Skeletal muscle cell (primary cell): ENCODE measurements around the gene OCLN.
"Not testable (repeated sequence)": the region's sequence is repeated elsewhere in the genome, so short reads cannot be mapped to it uniquely, and the experiment has no call there.

Experiments used
- DNase-seq: peaks from one replicate; pipeline ENCODE4 v3.0.0-alpha.2; 2010; ENCODE audit warnings: low read depth
- H3K4me3 ChIP-seq: 2 replicates; pipeline ENCODE4 v1.5.1; 2011; ENCODE audit warnings: low read depth, mild to moderate bottlenecking, control low read depth, low read length, moderate library complexity

OCLN gene

DNA sequence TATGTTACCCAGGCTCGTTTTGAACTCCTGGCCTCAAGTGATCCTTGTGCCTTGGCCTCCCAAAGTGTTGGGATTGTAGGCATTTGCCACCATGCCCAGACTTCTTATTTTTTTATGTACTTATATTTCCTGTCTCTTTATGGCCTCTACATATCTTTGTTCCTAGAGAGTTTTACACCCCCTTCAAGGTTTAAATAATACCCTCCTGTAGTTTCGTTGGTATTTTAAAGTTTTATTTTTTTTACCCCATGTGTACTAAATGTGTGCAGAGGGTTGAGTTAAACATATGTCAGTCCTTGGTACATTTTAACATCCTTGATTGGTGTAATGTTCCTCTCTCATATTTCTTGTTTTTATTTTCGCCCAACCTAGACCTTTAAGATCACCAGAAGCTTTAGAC lies 29.4 kb downstream of the OCLN start:
- no peak for DNase-seq
- H3K4me3 ChIP-seq = no peak overlapping the region

DNA sequence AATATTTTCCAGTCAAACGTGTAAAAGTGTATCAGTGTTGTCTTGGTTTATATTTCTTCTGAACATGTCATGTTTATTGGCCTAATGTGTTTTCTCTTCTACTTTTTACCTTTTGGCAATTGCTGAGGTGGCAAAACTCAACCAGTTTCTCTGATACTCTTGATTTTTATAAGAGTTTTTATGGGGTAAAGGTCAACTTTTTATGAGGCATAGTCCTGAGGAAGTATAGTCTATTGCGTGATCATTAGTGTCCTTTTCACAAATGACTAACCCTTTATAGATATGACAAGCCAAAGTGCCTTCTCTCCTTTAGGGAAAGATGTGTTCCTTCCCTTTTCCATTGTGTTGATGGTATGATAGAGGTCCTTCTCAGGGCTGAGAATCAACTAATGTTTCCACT lies 32.9 kb downstream of the OCLN start:
- no peak overlapping the region for H3K4me3 ChIP-seq
- no peak for DNase-seq

DNA sequence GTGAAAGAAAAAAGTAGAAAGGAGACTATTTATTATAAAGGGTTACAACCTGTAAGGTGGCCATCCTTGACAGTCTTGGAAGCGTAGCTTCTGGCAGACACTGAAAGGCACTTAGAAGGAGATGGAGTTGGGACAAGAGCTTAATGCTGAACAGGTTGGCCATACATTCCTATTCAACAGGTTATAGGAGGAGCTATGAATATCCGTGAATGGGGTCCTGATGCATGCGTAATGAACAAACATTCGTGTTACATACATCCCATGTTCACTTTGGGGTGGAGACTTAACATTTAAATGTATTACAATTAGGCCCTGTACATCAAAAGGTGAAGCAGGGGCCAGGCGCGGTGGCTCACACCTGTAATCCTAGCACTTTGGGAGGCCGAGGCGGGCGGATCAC lies 34.1 kb downstream of the OCLN start:
- DNase-seq = no peak
- no peak overlapping the region for H3K4me3 ChIP-seq

DNA sequence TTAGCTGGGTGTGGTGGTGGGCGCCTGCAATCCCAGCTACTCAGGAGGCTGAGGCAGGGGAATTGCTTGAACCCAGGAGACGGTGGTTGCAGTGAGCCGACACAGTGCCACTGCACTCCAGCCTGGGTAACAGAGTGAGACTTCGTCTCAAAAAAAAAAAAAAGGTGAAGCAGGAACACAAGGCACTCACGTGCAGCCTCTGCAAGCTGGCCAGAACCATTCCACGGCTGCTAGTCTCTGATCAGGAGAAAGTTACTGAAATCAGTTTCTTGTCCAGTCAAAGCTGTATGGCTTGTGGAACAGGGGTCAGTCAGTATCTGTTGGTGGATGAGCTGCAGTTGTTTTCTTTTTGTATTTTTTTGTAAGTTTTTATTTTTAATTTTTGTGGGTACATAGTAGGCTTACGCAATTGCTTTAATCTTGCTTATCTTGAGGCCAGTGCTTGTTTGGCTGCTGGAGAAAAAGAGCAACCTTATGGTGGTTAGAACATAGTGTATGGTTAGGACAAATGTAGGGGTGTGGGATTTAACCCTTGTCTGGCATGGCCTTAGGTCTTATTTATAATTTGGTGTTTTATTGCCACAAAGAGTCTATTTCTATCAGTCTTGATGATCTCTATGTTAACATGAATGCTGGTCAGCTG lies 34.7 kb downstream of the OCLN start:
- DNase-seq = no peak

DNA sequence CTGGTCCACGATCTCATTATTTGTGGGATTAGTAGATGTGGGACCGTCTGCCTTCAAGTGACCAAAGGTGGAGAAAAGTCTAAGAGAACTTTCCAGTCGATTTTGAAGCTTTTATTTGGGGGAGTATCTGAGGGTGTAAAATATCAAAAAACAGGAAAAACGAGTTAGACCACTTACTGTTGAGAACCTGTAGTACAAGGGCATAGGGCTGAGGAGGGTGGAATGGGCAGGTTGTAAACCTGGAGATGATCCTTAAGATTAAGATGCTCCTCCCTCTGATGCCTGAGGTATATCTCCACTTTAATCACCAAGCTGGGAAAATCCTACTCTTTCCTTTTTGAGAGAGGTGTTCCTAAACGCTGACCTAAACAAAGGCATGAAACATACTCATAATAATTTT lies 35.4 kb downstream of the OCLN start:
- no peak overlapping the region for H3K4me3 ChIP-seq
- DNase-seq = no peak

More for the DNA sequence above, 34.7 kb downstream of the OCLN start:
- H3K4me3 ChIP-seq = no peak overlapping the region

DNA sequence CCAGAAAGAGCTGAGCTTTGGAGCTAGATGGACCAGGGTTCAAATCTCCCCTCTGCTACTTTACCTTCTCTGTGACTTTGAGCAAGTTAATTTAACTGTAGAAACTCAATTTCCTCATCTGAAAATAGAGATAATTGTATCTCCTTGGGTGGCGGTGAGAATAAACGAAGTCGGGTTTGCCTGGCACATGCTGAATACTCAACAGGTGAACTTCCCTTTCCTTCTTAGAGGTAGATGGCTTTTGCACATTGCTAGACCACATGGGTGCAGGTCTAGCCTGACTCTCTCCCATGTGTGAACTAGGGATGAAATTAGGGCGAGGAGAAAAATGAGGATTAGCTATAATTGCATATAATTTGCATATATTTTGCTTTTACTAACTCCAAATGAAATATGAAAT lies 36.0 kb downstream of the OCLN start:
- no peak for DNase-seq
- H3K4me3 ChIP-seq = no peak overlapping the region

DNA sequence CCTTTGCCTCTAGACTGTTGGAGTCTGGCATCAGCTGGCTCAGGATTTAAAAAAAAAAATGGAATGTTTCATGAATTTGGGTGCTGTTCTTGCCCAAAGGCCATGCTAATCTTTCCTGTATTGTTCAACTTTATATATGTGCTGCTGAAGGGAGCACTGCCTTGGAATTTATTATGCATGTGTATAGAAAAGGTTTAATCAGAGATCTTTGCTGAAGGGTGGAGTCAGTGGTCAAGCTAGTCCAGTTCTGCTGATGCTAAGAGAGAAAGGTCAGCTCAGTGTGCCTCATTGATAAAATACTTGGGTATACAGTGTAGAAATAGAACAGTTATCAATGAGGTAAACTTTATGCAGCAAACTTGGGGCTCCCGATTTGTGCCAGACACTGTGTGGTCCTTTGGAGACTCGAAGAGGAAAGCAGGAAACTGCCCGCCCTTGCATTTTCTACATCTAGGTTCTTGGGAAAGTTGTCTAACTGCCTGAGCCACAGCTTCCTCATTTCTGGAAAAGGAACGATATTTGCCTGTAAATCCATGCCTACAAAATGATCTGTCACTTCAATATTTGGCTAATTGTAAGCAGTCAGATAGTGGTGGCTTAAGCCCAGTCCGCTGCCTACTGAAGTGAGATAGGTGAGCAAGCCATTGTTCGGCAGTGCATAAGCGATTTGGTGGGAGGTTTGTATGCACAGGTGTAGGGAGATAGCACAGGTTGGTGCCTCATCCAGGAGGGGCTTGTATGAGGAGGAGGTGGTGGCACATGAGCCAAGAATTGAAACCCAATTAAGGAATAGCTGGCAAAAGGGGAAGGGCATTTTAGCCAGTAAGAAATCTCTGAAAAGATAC lies 38.2 kb downstream of the OCLN start:
- DNase-seq = no peak
- no peak overlapping the region for H3K4me3 ChIP-seq

DNA sequence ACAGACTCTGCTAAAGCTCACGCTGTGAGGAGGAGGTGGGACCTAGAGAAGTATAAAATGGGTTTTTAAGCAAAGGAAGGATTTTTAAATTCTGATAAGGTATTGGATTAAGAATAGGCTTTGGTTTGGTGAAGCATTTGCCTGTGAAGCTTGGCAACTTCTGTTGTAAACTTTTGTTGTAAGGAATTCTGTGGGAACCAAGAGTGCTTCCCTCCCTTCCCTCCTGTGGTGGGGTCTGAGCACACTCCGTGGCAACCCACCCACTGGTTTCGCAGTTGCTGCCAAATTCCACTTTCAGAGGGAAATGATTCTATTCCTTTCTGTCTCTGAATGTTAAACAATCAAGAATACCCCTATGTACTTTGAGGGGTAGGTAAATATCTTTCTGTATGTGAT lies 38.8 kb downstream of the OCLN start:
- no peak for DNase-seq
- no peak overlapping the region for H3K4me3 ChIP-seq

DNA sequence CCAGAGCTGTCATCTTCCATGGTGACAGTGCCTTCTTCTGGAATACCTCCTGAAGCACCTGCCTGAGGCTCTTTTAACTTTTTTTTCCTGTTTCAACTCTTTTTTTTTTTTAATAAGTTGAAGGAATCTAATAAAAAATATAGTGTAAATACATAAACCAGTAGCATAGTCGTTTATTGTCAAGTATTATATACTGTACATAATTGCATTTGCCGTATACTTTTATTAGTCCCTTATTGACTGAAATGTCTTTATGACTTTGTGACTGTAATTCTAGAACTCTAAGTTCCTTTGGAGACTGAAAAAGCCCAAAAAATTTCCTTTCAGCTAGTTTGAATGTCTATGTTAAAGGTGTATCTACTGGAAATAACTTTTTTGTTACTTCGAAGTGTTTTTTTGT lies 45.3 kb downstream of the OCLN start:
- DNase-seq, H3K4me3 ChIP-seq: not testable (repeated sequence)

DNA sequence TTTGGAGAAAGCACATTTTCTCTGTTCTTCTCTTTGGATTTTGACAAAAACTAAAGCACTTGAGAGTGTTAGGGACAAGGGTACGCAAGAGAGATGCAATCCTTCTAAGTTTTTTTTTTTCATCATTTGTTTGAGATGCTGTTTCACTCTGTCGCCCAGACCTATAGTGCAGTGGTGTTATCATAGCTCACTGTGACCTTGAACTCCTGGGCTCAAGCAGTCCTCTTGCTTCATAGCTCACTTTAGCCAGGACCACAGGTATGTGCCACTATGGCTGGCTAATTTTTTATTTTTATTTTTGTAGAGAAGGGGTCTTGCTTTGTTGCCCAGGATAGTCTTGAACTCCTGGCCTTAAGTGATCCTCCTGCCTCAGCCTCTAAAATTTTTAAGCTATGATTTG lies 46.1 kb downstream of the OCLN start:
- not testable (repeated sequence) for DNase-seq, H3K4me3 ChIP-seq

DNA sequence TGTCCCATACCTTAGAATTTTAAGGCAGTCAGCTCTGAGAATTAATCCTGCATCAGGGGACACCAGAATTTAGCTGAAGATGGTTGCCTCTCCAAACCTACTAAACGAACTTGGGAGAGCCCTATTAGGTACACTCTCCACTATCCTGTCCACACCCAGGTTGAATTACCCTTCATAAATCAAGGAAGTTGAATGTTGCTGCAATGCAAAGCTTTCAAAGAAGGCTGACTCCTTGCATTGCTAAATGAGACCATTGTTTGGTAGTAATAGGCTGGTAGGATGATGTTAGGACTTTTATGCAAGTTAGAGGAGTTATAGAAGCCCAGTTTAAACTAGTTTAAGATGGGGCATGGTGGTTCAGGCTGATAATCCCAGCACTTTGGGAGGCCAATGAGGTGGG lies 48.8 kb downstream of the OCLN start:
- H3K4me3 ChIP-seq, DNase-seq: not testable (repeated sequence)

DNA sequence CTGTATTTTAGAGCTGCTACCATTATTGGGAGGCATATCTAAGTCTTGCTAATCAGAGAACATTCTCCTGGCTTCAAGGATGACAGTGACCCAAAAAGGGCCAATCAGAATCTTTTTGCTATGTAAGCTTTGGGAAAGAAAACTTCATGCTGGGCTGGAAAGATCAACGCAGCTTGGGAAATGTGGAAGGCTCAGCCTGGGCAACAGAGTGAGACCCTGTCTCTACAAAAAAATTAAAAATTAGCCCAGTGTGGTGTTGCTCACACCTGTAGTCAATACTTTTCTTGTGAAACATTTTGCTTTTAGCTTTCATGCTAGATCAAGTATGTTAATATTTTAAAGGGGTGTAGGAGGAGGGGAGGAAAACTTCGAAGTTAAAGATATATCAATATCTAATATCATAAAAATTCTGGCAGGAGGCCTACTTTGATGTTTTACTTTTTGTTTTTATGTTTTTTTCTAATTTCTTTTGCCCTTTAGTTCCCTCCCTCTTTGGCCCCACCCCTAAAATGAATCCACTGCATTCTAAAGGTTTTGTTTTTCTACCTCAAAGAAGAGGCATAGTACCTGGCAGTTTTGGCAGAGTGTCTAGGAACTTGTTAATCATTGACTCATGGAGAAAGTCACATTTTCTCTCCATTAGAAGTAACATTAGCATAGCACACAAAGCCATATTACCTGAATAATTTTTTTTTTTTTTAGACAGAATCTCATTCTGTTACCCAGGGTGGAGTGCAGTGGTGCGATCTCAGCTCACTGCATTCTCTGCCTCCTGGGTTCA lies 50.4 kb downstream of the OCLN start:
- not testable (repeated sequence) for H3K4me3 ChIP-seq, DNase-seq

DNA sequence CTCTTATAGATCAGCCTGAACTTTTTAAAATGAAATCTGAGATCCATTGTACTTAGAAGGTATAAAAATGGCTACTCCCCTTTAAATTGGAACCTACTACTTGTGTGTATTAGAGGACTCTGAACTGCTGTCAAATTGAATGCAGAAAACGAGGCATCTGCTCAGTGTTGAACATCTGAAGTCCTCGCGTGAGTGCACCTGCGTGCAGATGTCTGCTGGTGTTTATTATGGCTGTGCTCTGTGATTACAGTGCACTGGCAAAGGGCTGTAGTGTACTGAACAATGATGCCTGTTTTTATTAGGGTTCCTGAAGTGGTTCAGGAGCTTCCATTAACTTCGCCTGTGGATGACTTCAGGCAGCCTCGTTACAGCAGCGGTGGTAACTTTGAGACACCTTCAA lies 52.0 kb downstream of the OCLN start:
- not testable (repeated sequence) for DNase-seq, H3K4me3 ChIP-seq

DNA sequence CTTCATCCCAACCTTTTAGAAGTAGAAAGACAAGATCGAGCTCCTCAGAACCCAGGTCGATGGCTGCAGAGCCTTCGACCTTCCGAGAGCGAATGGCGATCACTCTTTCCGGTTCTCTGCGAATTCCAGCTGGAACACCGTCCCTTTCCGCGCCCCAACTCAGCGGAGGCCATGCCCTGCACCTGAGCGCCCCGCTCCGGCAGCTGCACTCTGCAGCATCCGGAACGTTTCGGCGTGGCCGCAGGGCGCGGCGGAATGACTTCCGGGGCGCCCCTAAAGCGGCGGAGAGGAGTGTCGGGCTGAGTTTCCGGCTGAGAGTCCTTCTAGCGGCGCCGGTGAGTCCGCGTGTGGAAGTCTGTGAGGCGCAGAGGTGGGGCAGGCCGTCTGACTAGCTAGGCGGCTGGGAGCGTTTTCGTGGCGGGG lies 67.3 kb downstream of the OCLN start, which contains the start of gene GTF2H2C:
Gene GTF2H2C, plus strand, starts transcription at position 284 of the 423 bp plus-strand sequence. CDS start 4,942 bp downstream, outside the sequence.
- DNase-seq = peak; percentile 6
- H3K4me3 ChIP-seq = peak within 1 kb of the TSS; percentile 39

DNA sequence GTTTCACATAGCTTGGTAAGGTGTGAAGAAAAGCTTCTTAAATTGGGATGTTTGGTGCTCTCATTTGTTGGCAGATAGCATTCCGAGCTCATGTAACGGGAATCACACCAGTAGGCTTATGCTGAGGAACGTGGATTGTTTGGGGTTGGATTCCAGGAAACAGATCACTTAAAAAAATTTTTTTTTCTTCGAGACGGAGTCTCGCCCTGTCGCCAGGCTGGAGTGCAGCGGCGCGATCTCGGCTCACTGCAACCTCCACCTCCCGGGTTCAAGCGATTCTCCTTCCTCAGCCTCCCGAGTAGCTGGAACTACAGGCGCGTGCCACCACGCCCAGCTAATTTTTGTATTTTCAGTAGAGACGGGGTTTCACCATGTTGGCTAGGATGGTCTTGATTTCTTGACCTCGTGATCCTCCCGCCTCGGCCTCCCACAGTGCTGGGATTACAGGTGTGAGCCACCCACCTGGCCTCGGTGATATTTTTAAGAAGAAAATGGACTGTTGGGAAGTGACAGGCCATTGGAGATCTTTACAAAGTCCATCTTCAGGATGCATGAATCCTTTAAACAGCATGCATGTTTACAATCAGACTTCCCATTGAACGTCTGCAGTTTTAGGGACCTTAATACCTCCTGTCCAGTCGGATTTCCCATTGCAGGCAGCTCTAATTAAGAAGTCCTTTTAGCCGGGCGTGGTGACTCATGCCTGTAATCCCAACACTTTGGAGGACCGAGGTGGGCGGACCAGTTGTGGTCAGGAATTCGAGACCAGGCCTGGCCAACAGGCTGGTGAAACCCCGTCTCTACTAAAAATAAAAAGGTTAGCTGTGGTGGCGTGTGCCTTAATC lies 68.2 kb downstream of the OCLN start:
- not testable (repeated sequence) for DNase-seq
- H3K4me3 ChIP-seq = peak overlapping the region; percentile 38

DNA sequence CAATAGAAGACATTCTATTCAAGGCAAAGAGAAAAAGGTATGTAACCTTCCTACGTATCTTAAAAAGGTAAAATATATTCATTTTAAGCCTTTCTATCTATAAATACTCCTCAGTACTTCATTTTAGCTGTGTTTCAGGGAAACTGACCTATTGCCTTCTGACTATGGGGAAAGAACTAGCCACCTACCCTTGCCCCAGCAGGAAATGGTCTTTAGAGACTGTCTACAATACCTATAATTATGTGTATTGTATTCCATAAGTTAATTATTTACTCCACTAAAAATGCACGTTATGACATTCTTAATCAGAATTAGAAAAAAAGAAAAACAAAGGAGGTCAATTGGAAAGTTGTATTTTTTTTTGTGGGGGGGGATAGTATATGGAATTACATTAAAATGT lies 73.6 kb downstream of the OCLN start:
- not testable (repeated sequence) for H3K4me3 ChIP-seq, DNase-seq

DNA sequence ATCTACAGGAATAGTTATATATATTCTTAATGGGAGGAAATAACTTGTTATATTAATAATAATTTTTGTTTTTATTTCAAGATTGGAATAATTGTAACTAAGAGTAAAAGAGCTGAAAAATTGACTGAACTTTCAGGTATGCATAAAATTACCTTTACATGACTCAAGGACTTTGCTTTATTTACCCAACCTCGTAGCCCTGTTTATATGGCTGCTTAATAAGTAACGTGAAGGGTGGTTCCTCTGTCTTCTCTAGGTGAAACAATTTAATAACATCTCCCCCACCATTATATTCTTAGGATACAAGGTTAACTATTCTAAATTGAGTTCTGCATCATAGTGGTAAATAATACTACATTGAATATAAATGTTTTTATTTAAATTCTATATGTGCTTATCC lies 75.5 kb downstream of the OCLN start:
- DNase-seq, H3K4me3 ChIP-seq: not testable (repeated sequence)

DNA sequence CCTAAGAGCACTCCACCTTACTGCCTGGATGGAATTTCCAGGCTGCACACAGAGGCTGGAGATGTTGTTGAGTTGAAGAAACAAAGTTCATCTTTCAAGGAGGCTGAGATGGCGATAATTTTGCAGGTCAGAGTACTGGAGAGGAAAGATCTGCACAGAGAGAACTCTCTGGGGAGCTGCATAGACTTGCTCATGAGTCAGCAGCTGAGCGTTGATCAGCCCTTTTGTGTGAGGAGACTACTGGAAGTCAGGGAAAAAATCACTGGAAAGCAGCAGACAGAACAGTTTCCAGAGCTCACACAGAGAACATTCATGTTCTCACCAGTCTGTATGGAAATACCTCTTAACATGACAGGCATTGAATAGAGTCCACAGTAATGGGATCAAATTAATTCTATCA lies 90.8 kb downstream of the OCLN start:
- H3K4me3 ChIP-seq, DNase-seq: not testable (repeated sequence)
